GM19438 (cell line): ENCODE measurements around the gene ZNF354C.

ENCODE experiments used
- ATAC-seq: cut with Tn5 transposase; IDR thresholded peaks from one replicate; pipeline ENCODE4 v1.9.1; 2021; ENCODE audit warnings: low read depth; ENCODE audit not compliant: unreplicated experiment

The ZNF354C gene

GRCh38 chr5:179113143-179113530, 53.0 kb downstream of the ZNF354C start:
- no peak for ATAC-seq

- ATAC-seq, result no peak
Observed at GRCh38 chr5:179113945-179114641, 53.9 kb downstream of the ZNF354C start.

- ATAC-seq, result no peak
Observed at GRCh38 chr5:179114756-179115155, 54.6 kb downstream of the ZNF354C start.

GRCh38 chr5:179115307-179115706, 55.1 kb downstream of the ZNF354C start:
- ATAC-seq, result no peak

- no peak for ATAC-seq
Observed at GRCh38 chr5:179115845-179116524, 55.8 kb downstream of the ZNF354C start.

- no peak for ATAC-seq
Observed at GRCh38 chr5:179118338-179118737, 58.2 kb downstream of the ZNF354C start.

GRCh38 chr5:179118756-179119414, 58.7 kb downstream of the ZNF354C start:
- no peak for ATAC-seq

- ATAC-seq, result no peak
Observed at GRCh38 chr5:179119415-179120170, 59.4 kb downstream of the ZNF354C start.

GRCh38 chr5:179120421-179120861, 60.3 kb downstream of the ZNF354C start:
- ATAC-seq, result no peak

GRCh38 chr5:179120951-179121666, 60.9 kb downstream of the ZNF354C start:
- no peak for ATAC-seq

GRCh38 chr5:179121667-179122111, 61.5 kb downstream of the ZNF354C start:
- no peak for ATAC-seq

GRCh38 chr5:179122411-179123108, 62.4 kb downstream of the ZNF354C start:
- ATAC-seq, result no peak

- ATAC-seq, result no peak
Observed at GRCh38 chr5:179123109-179123426, 62.9 kb downstream of the ZNF354C start.

GRCh38 chr5:179123491-179124272, 63.5 kb downstream of the ZNF354C start:
- ATAC-seq, result no peak

- ATAC-seq, result no peak
Observed at GRCh38 chr5:179124273-179124852, 64.2 kb downstream of the ZNF354C start.

- ATAC-seq, result no peak
Observed at GRCh38 chr5:179124853-179125788, 64.9 kb downstream of the ZNF354C start.

GRCh38 chr5:179125789-179126505, 65.8 kb downstream of the ZNF354C start:
- ATAC-seq, result no peak
